Brain microvascular endothelial cell (primary cell): ENCODE results near the gene AKNA.

Experiments
- DNase-seq: peaks from one replicate; pipeline ENCODE4 v3.0.0-alpha.2; 2020
- H3K27ac ChIP-seq: fragments of 250-450 bp; sonication (Bioruptor Pico); 2 replicates; pipeline ENCODE4 v1.5.1; 2020; ENCODE audit warnings: mild to moderate bottlenecking, moderate library complexity
- H3K27me3 ChIP-seq: fragments of 250-450 bp; sonication (Bioruptor Pico); replicated peaks from 2 replicates; pipeline ENCODE4 v1.5.1; 2020; ENCODE audit warnings: mild to moderate bottlenecking
- H3K36me3 ChIP-seq: fragments of 250-450 bp; sonication (Bioruptor Pico); replicated peaks from 2 replicates; pipeline ENCODE4 v1.5.1; 2020; ENCODE audit warnings: mild to moderate bottlenecking
- H3K4me3 ChIP-seq: 2 replicates; pipeline ENCODE4 v1.5.1; 2011; ENCODE audit warnings: low read depth, mild to moderate bottlenecking, control low read depth, low read length, moderate library complexity
- CTCF ChIP-seq: IDR thresholded peaks from 2 replicates; pipeline ENCODE4 v1.5.1; 2011; ENCODE audit warnings: low read depth, mild to moderate bottlenecking, moderate library complexity, low read length, control low read depth, inconsistent platforms; ENCODE audit errors: missing control alignments
- in situ Hi-C: cut with HindIII; loops from 2 replicates; pipeline ENCODE4 v1.10.0; 2017; ENCODE audit warnings: low sequenced_read_pairs, low pct_ligation_motif_present

The AKNA gene

GRCh38 chr9:114345493-114346065 is 42.2 kb downstream of the AKNA start:
- Histone ChIP-seq H3K36me3 (peaks cover 52% of the 10 kb centered on the region), H3K27me3 (no peaks in the 10 kb centered on the region), H3K27ac (no peak overlapping the region), H3K4me3 (no peak overlapping the region)
- TF ChIP-seq CTCF: no peak
- no peak for DNase-seq
- in situ Hi-C loops: no loop called here

- no peaks in the 10 kb centered on the region for H3K27me3 ChIP-seq
- peaks cover 49% of the 10 kb centered on the region for H3K36me3 ChIP-seq
- H3K27ac ChIP-seq: no peak overlapping the region
- H3K4me3 ChIP-seq: no peak overlapping the region
- in situ Hi-C loops: no loop called here
- DNase-seq: no peak
- no peak for TF ChIP-seq CTCF
These were observed 43.1 kb downstream of the AKNA start for GRCh38 chr9:114344692-114345091.

GRCh38 chr9:114344188-114344566 is 43.6 kb downstream of the AKNA start:
- H3K36me3 ChIP-seq: peaks cover 49% of the 10 kb centered on the region
- H3K27me3 ChIP-seq: no peaks in the 10 kb centered on the region
- DNase-seq: no peak
- H3K27ac ChIP-seq: no peak overlapping the region
- TF ChIP-seq CTCF: no peak
- H3K4me3 ChIP-seq: no peak overlapping the region
- in situ Hi-C loops: no loop called here

- Histone ChIP-seq H3K27ac (no peak overlapping the region), H3K27me3 (no peaks in the 10 kb centered on the region), H3K36me3 (peaks cover 49% of the 10 kb centered on the region), H3K4me3 (no peak overlapping the region)
- in situ Hi-C loops: no loop called here
- no peak for DNase-seq
- no peak for TF ChIP-seq CTCF
These were observed 44.2 kb downstream of the AKNA start for GRCh38 chr9:114343471-114344187.

GRCh38 chr9:114342755-114343440 is 44.9 kb downstream of the AKNA start:
- in situ Hi-C loops: no loop called here
- no peak for TF ChIP-seq CTCF
- Histone ChIP-seq H3K27me3 (no peaks in the 10 kb centered on the region), H3K4me3 (no peak overlapping the region), H3K27ac (no peak overlapping the region), H3K36me3 (peaks cover 52% of the 10 kb centered on the region)
- no peak for DNase-seq
